ENCODE results near the gene RNF151.
A peak's percentile ranks its signal among the peaks of the same experiment; 100 is the strongest.

- peak; percentile 91 for TF ChIP-seq EZH2 (IDR thresholded peaks at IDR 0.05; ENCODE audit: low read length, missing control alignments)
- no peak for TF ChIP-seq CTCF (conservative IDR thresholded peaks at IDR 0.05 in 1 of 2, IDR thresholded peaks at IDR 0.05 in 1 of 2; ENCODE audit: low read depth in 1 of 2, low read length in 2 of 2)
Measured at GRCh38 chr16:1918351-1919326, 48.0 kb upstream of the RNF151 start, which contains the start of gene HS3ST6.
